Effector memory CD8-positive, alpha-beta T cell (primary cell): ENCODE data around the gene CUL7.

Source experiments
- ATAC-seq: fragments of 150-1000 bp; cut with Tn5 transposase; replicated peaks from 2 replicates; pipeline ENCODE4 v1.10.0; 2021; ENCODE audit warnings: mild to moderate bottlenecking, moderate library complexity
- DNase-seq, 3 experiments: peaks; one replicate each; pipeline ENCODE4 v3.0.0; 2021
- H3K27ac Mint-ChIP-seq, 2 donors: one replicate each; pipeline ENCODE4 v1.8.0; 2022; ENCODE audit warnings: mild to moderate bottlenecking in 2 of 2, mixed read lengths in 2 of 2, moderate library complexity in 2 of 2
- H3K27me3 Mint-ChIP-seq, 2 donors: one replicate each; pipeline ENCODE4 v1.8.0; 2022; ENCODE audit warnings: mixed read lengths in 2 of 2
- H3K36me3 Mint-ChIP-seq: one replicate; pipeline ENCODE4 v1.8.0; 2022; ENCODE audit warnings: mild to moderate bottlenecking, moderate library complexity, mixed read lengths; ENCODE audit not compliant: insufficient read depth
- H3K4me1 Mint-ChIP-seq, 2 donors: one replicate each; pipeline ENCODE4 v1.8.0; 2022; ENCODE audit warnings: low read depth in 2 of 2, mixed read lengths in 2 of 2
- H3K4me3 Mint-ChIP-seq, 2 donors: one replicate each; pipeline ENCODE4 v1.8.0; 2022; ENCODE audit warnings: mild to moderate bottlenecking in 2 of 2, mixed read lengths in 2 of 2, moderate library complexity in 2 of 2
- H3K9me3 Mint-ChIP-seq, 2 donors: one replicate each; pipeline ENCODE4 v1.8.0; 2022; ENCODE audit warnings: mixed read lengths in 2 of 2
- total RNA-seq, 9 experiments: gene quantifications; one replicate each; lab custom pipeline; 2026; lab: John Stamatoyannopoulos, UW

Gene CUL7
- 17.8 to 31.0 (median 21.5) reads per million in 9 experiments for total RNA-seq

GRCh38 chr6:43053545-43054205, at the start of gene CUL7:
Gene CUL7, minus strand, starts transcription at chr6:43053851. Its CDS starts 1,063 bp downstream, at chr6:43052788.
- ATAC-seq = peak; percentile 99
- Mint-ChIP-seq H3K36me3 (peaks cover 56% of the 10 kb centered on the region), H3K4me1 (peaks cover 37 to 43% of the 10 kb centered on the region in 2 donors), H3K27me3 (no peaks in the 10 kb centered on the region), H3K9me3 (no peaks in the 10 kb centered on the region), H3K4me3 (peak within 1 kb of the TSS; percentile 89 to 93), H3K27ac (peak within 1 kb of the TSS; percentile 95)
- peak; percentile 81 to 83 (median 82) for DNase-seq

GRCh38 chr6:43101497-43101896, 47.8 kb upstream of the CUL7 start:
- no peak for ATAC-seq
- Mint-ChIP-seq H3K9me3 (no peaks in the 10 kb centered on the region), H3K27me3 (no peaks in the 10 kb centered on the region), H3K27ac (no peak overlapping the region), H3K4me3 (no peak overlapping the region), H3K36me3 (no peaks in the 10 kb centered on the region), H3K4me1 (peaks cover 0 to 2% of the 10 kb centered on the region in 2 donors)
- no peak for DNase-seq

GRCh38 chr6:43097502-43097901, 43.9 kb upstream of the CUL7 start:
- no peak for ATAC-seq
- Mint-ChIP-seq H3K27me3 (no peaks in the 10 kb centered on the region), H3K9me3 (no peaks in the 10 kb centered on the region), H3K4me3 (no peak overlapping the region), H3K4me1 (peaks cover 6 to 25% of the 10 kb centered on the region in 2 donors), H3K27ac (no peak overlapping the region), H3K36me3 (no peaks in the 10 kb centered on the region)
- DNase-seq = no peak

GRCh38 chr6:43097098-43097489, 43.4 kb upstream of the CUL7 start:
- Mint-ChIP-seq H3K4me1 (peaks cover 6 to 25% of the 10 kb centered on the region in 2 donors), H3K9me3 (no peaks in the 10 kb centered on the region), H3K27me3 (no peaks in the 10 kb centered on the region), H3K4me3 (no peak overlapping the region), H3K36me3 (no peaks in the 10 kb centered on the region), H3K27ac (no peak overlapping the region)
- ATAC-seq (no peak), DNase-seq (no peak)

GRCh38 chr6:43096451-43097097, 42.9 kb upstream of the CUL7 start:
- Mint-ChIP-seq H3K4me1 (peaks cover 6 to 25% of the 10 kb centered on the region in 2 donors), H3K27ac (no peak overlapping the region), H3K4me3 (no peak overlapping the region), H3K36me3 (no peaks in the 10 kb centered on the region), H3K27me3 (no peaks in the 10 kb centered on the region), H3K9me3 (no peaks in the 10 kb centered on the region)
- DNase-seq (no peak), ATAC-seq (no peak)

GRCh38 chr6:43095939-43096338, 42.3 kb upstream of the CUL7 start:
- DNase-seq (no peak), ATAC-seq (no peak)
- no peak overlapping the region for H3K4me3 Mint-ChIP-seq
- H3K9me3 Mint-ChIP-seq = no peaks in the 10 kb centered on the region
- H3K27me3 Mint-ChIP-seq = no peaks in the 10 kb centered on the region
- no peaks in the 10 kb centered on the region for H3K36me3 Mint-ChIP-seq
- H3K27ac Mint-ChIP-seq = peak overlapping the region in 1 of 2 donors; percentile 31
- peaks cover 6 to 25% of the 10 kb centered on the region in 2 donors for H3K4me1 Mint-ChIP-seq

GRCh38 chr6:43093436-43094289, 40.0 kb upstream of the CUL7 start:
- ATAC-seq (no peak), DNase-seq (no peak)
- Mint-ChIP-seq H3K27me3 (no peaks in the 10 kb centered on the region), H3K36me3 (no peaks in the 10 kb centered on the region), H3K4me3 (peak overlapping the region; percentile 17 to 32), H3K9me3 (no peaks in the 10 kb centered on the region), H3K4me1 (peaks cover 6 to 25% of the 10 kb centered on the region in 2 donors), H3K27ac (no peak overlapping the region)

- no peaks in the 10 kb centered on the region for H3K36me3 Mint-ChIP-seq
- no peak overlapping the region for H3K4me3 Mint-ChIP-seq
- peaks cover 6 to 25% of the 10 kb centered on the region in 2 donors for H3K4me1 Mint-ChIP-seq
- H3K27ac Mint-ChIP-seq = peak overlapping the region; percentile 12
- ATAC-seq = no peak
- no peaks in the 10 kb centered on the region for H3K27me3 Mint-ChIP-seq
- DNase-seq = no peak
- no peaks in the 10 kb centered on the region for H3K9me3 Mint-ChIP-seq
Observed at GRCh38 chr6:43092635-43093034, 39.0 kb upstream of the CUL7 start.

- H3K4me3 Mint-ChIP-seq = no peak overlapping the region
- peaks cover 6 to 25% of the 10 kb centered on the region in 2 donors for H3K4me1 Mint-ChIP-seq
- no peak overlapping the region for H3K27ac Mint-ChIP-seq
- H3K9me3 Mint-ChIP-seq = no peaks in the 10 kb centered on the region
- H3K27me3 Mint-ChIP-seq = no peaks in the 10 kb centered on the region
- DNase-seq = no peak
- no peaks in the 10 kb centered on the region for H3K36me3 Mint-ChIP-seq
- no peak for ATAC-seq
Observed at GRCh38 chr6:43091436-43091991, 37.9 kb upstream of the CUL7 start.

GRCh38 chr6:43091020-43091419, 37.4 kb upstream of the CUL7 start:
- Mint-ChIP-seq H3K4me1 (peaks cover 6 to 25% of the 10 kb centered on the region in 2 donors), H3K9me3 (no peaks in the 10 kb centered on the region), H3K27me3 (no peaks in the 10 kb centered on the region), H3K27ac (no peak overlapping the region), H3K36me3 (no peaks in the 10 kb centered on the region), H3K4me3 (no peak overlapping the region)
- no peak for DNase-seq
- no peak for ATAC-seq

GRCh38 chr6:43090559-43090956, 36.9 kb upstream of the CUL7 start:
- Mint-ChIP-seq H3K27ac (no peak overlapping the region), H3K36me3 (no peaks in the 10 kb centered on the region), H3K4me3 (no peak overlapping the region), H3K4me1 (peaks cover 6 to 21% of the 10 kb centered on the region in 2 donors), H3K9me3 (no peaks in the 10 kb centered on the region), H3K27me3 (no peaks in the 10 kb centered on the region)
- ATAC-seq = no peak
- DNase-seq = no peak

- no peaks in the 10 kb centered on the region for H3K9me3 Mint-ChIP-seq
- peaks cover 6 to 18% of the 10 kb centered on the region in 2 donors for H3K4me1 Mint-ChIP-seq
- no peak overlapping the region for H3K4me3 Mint-ChIP-seq
- ATAC-seq (no peak), DNase-seq (no peak)
- H3K27ac Mint-ChIP-seq = no peak overlapping the region
- no peaks in the 10 kb centered on the region for H3K36me3 Mint-ChIP-seq
- H3K27me3 Mint-ChIP-seq = no peaks in the 10 kb centered on the region
Observed at GRCh38 chr6:43089874-43090558, 36.4 kb upstream of the CUL7 start.

- H3K9me3 Mint-ChIP-seq = no peaks in the 10 kb centered on the region
- H3K27ac Mint-ChIP-seq = no peak overlapping the region
- no peak for ATAC-seq
- H3K27me3 Mint-ChIP-seq = peaks cover 0 to 5% of the 10 kb centered on the region in 2 donors
- no peak for DNase-seq
- peaks cover 6 to 18% of the 10 kb centered on the region in 2 donors for H3K4me1 Mint-ChIP-seq
- H3K36me3 Mint-ChIP-seq = no peaks in the 10 kb centered on the region
- H3K4me3 Mint-ChIP-seq = no peak overlapping the region
Observed at GRCh38 chr6:43089467-43089866, 35.8 kb upstream of the CUL7 start.
